H9 (cell line): Measurements from ENCODE around the gene CCDC178. TPM values are rescaled to one million over a fixed set of nuclear protein-coding genes. Genes with fewer than 3 reads are reported as not detected.
A peak's percentile ranks its signal among the peaks of the same experiment; 100 is the strongest.

Experiments
- DNase-seq: peaks from one replicate; pipeline ENCODE4 v3.0.0-alpha.2; 2017
- H2AFZ ChIP-seq: one replicate; pipeline ENCODE4 v1.6.1; 2013; ENCODE audit warnings: mild to moderate bottlenecking, low read length, control low read depth, moderate library complexity
- H2AK5ac ChIP-seq: 2 replicates; pipeline ENCODE4 v1.6.1; 2013; ENCODE audit warnings: low read length, control low read depth, mixed read lengths; ENCODE audit not compliant: insufficient read length
- H2BK120ac ChIP-seq: one replicate; pipeline ENCODE4 v1.6.1; 2013; ENCODE audit warnings: low read depth, mild to moderate bottlenecking, low read length, control low read depth, inconsistent platforms; ENCODE audit not compliant: poor library complexity, severe bottlenecking
- H2BK12ac ChIP-seq: 2 replicates; pipeline ENCODE4 v1.6.1; 2013; ENCODE audit warnings: low read length, control low read depth, mixed read lengths, low read depth; ENCODE audit not compliant: insufficient read length
- H2BK15ac ChIP-seq: 2 replicates; pipeline ENCODE4 v1.6.1; 2013; ENCODE audit warnings: low read depth, low read length, control low read depth
- H2BK20ac ChIP-seq: one replicate; pipeline ENCODE4 v1.6.1; 2013; ENCODE audit warnings: low read depth, mild to moderate bottlenecking, low read length, control low read depth, inconsistent platforms; ENCODE audit not compliant: poor library complexity, severe bottlenecking
- H2BK5ac ChIP-seq: 2 replicates; pipeline ENCODE4 v1.6.1; 2013; ENCODE audit warnings: low read length, control low read depth, mixed read lengths; ENCODE audit not compliant: insufficient read length
- H3K14ac ChIP-seq: 2 replicates; pipeline ENCODE4 v1.6.1; 2013; ENCODE audit warnings: low read length, control low read depth; ENCODE audit not compliant: insufficient read depth
- H3K18ac ChIP-seq: 2 replicates; pipeline ENCODE4 v1.6.1; 2013; ENCODE audit warnings: low read depth, mild to moderate bottlenecking, mixed read lengths, low read length, control low read depth; ENCODE audit not compliant: insufficient read length
- H3K23ac ChIP-seq: 2 replicates; pipeline ENCODE4 v1.6.1; 2013; ENCODE audit warnings: low read length, control low read depth, mixed read lengths, low read depth; ENCODE audit not compliant: insufficient read length
- H3K23me2 ChIP-seq: 2 replicates; pipeline ENCODE4 v1.6.1; 2013; ENCODE audit warnings: low read depth, mild to moderate bottlenecking, mixed read lengths, low read length, control low read depth; ENCODE audit not compliant: insufficient read length, poor library complexity, severe bottlenecking
- H3K27ac ChIP-seq: 2 replicates; pipeline ENCODE4 v1.5.1; 2013; ENCODE audit warnings: low read length, control low read depth, mixed read lengths, low read depth; ENCODE audit not compliant: insufficient read length
- H3K27me3 ChIP-seq: 2 replicates; pipeline ENCODE4 v1.6.1; 2013; ENCODE audit warnings: low read length, control low read depth, inconsistent platforms; ENCODE audit not compliant: insufficient read depth
- H3K4ac ChIP-seq: 2 replicates; pipeline ENCODE4 v1.6.1; 2013; ENCODE audit warnings: low read depth, mild to moderate bottlenecking, control low read depth, inconsistent platforms, low read length, moderate library complexity
- H3K4me1 ChIP-seq: 2 replicates; pipeline ENCODE4 v1.6.1; 2013; ENCODE audit warnings: low read length, control low read depth, inconsistent platforms; ENCODE audit not compliant: insufficient read depth
- H3K4me2 ChIP-seq: 2 replicates; pipeline ENCODE4 v1.6.1; 2013; ENCODE audit warnings: low read length, control low read depth, mixed read lengths; ENCODE audit not compliant: insufficient read length, insufficient read depth
- H3K56ac ChIP-seq: 2 replicates; pipeline ENCODE4 v1.6.1; 2013; ENCODE audit warnings: low read depth, mild to moderate bottlenecking, mixed read lengths, low read length, control low read depth; ENCODE audit not compliant: insufficient read length
- H3K79me1 ChIP-seq: 2 replicates; pipeline ENCODE4 v1.6.1; 2013; ENCODE audit warnings: low read depth, mild to moderate bottlenecking, moderate library complexity, low read length, control low read depth, inconsistent platforms; ENCODE audit not compliant: insufficient read depth, poor library complexity, severe bottlenecking
- H3K79me2 ChIP-seq: 2 replicates; pipeline ENCODE4 v1.6.1; 2013; ENCODE audit warnings: low read length, control low read depth, inconsistent platforms; ENCODE audit not compliant: insufficient read depth
- H3K9ac ChIP-seq: 2 replicates; pipeline ENCODE4 v1.6.1; 2013; ENCODE audit warnings: low read length, control low read depth, mixed read lengths; ENCODE audit not compliant: insufficient read length; ENCODE audit errors: extremely low read depth
- H3K9me3 ChIP-seq: one replicate; pipeline ENCODE4 v1.6.1; 2013; ENCODE audit warnings: low read depth, low read length, inconsistent platforms; ENCODE audit not compliant: control insufficient read depth
- H3T11ph ChIP-seq: one replicate; pipeline ENCODE4 v1.6.1; 2013; ENCODE audit warnings: mild to moderate bottlenecking, low read length, control low read depth, inconsistent platforms
- H4K20me1 ChIP-seq: one replicate; pipeline ENCODE4 v1.6.1; 2013; ENCODE audit not compliant: control insufficient read depth, insufficient read length, insufficient read depth
- H4K5ac ChIP-seq: 2 replicates; pipeline ENCODE4 v1.6.1; 2013; ENCODE audit warnings: low read depth, mild to moderate bottlenecking, mixed read lengths, low read length, control low read depth; ENCODE audit not compliant: insufficient read length
- H4K8ac ChIP-seq: replicated peaks from 2 replicates; pipeline ENCODE4 v1.6.1; 2013; ENCODE audit warnings: low read length, control low read depth, mixed read lengths, low read depth; ENCODE audit not compliant: insufficient read length
- H4K91ac ChIP-seq: 2 replicates; pipeline ENCODE4 v1.6.1; 2013; ENCODE audit warnings: low read depth, mild to moderate bottlenecking, moderate library complexity, mixed read lengths, low read length, control low read depth; ENCODE audit not compliant: insufficient read length
- H3K27ac Mint-ChIP-seq, 3 experiments: 2 replicates in 2 of 3; 3 replicates in 1 of 3; pipeline ENCODE4 v1.8.0; 2020 to 2021; ENCODE audit warnings: mixed read lengths in 3 of 3, mild to moderate bottlenecking in 1 of 3, moderate library complexity in 1 of 3
- H3K27me3 Mint-ChIP-seq: 2 replicates; pipeline ENCODE4 v1.8.0; 2021; ENCODE audit warnings: low read depth, mild to moderate bottlenecking, moderate library complexity, mixed read lengths
- H3K36me3 Mint-ChIP-seq, 3 experiments: 2 replicates in 2 of 3; 3 replicates in 1 of 3; pipeline ENCODE4 v1.8.0; 2020 to 2021; ENCODE audit warnings: low read depth in 3 of 3, mixed read lengths in 3 of 3; ENCODE audit not compliant: insufficient read depth in 1 of 3
- H3K4me1 Mint-ChIP-seq, 2 experiments: 2 replicates each; pipeline ENCODE4 v1.8.0; 2020; ENCODE audit warnings: mixed read lengths in 2 of 2
- H3K4me3 Mint-ChIP-seq, 2 experiments: 2 replicates in 1 of 2; 3 replicates in 1 of 2; pipeline ENCODE4 v1.8.0; 2020 to 2021; ENCODE audit warnings: mild to moderate bottlenecking in 2 of 2, mixed read lengths in 2 of 2, moderate library complexity in 1 of 2
- H3K9me3 Mint-ChIP-seq, 2 experiments: 2 replicates in 1 of 2; 3 replicates in 1 of 2; pipeline ENCODE4 v1.8.0; 2020; ENCODE audit warnings: mild to moderate bottlenecking in 2 of 2, mixed read lengths in 2 of 2, moderate library complexity in 1 of 2
- CTCF ChIP-seq: fragments of 200-600 bp; sonication (generic); conservative IDR thresholded peaks from 3 replicates; pipeline ENCODE4 v1.8.0; 2021; ENCODE audit warnings: antibody characterized with exemption, mild to moderate bottlenecking
- WGBS: extraction: QIAGEN DNeasy Blood & Tissue Kit; methylation state at CpG from one replicate; pipeline ENCODE4 v1.1.7; 2013; ENCODE audit warnings: missing lambda C conversion rate, low lambda C conversion rate, mixed read lengths; ENCODE audit not compliant: insufficient read length; ENCODE audit errors: extremely low coverage; 5-methylcytosine and 5-hydroxymethylcytosine counted together
- total RNA-seq: library from RNA; stranded (reverse); gene quantifications from 2 replicates; pipeline ENCODE4 v1.2.1, GENCODE V29; 2021

CCDC178 gene
- total RNA-seq, 1 experiment from 2014 or later = not detected

DNA sequence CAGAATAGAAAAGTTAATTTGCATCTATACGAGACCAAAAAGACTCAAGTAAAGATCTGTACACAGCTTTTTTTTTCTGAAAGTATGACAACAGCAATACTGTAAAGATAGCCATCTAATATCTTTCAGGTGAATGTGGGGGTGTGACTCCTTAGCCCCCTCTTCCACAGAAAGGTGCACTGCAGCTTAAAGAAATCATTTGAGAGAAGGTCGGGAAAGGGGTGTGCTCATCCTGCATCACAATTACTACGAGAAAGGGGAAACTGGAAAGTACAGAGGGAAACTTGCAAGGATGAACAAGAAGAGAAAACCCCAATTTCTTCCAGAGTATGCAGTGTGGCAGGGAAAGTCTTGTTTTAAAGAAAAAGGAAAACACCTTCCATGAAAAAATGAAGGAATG is 255.6 kb downstream of the CCDC178 start:
- no peaks in the 10 kb centered on the region for H3K23me2 ChIP-seq
- H3K9me3 ChIP-seq = no peaks in the 10 kb centered on the region
- H3K36me3 Mint-ChIP-seq = no peaks in the 10 kb centered on the region
- no peak overlapping the region for H2AK5ac ChIP-seq
- no peak overlapping the region for H2BK12ac ChIP-seq
- H3K4me2 ChIP-seq = no peak overlapping the region
- no peak overlapping the region for H4K5ac ChIP-seq
- peak; percentile 61 for TF ChIP-seq CTCF
- H3K23ac ChIP-seq = no peak overlapping the region
- no peak overlapping the region for H3T11ph ChIP-seq
- no peak overlapping the region for H3K27ac ChIP-seq
- no CpG with 5 or more reads among the region's 3 CpGs for WGBS
- no peaks in the 10 kb centered on the region for H3K27me3 Mint-ChIP-seq
- no peak overlapping the region for H4K91ac ChIP-seq
- H3K56ac ChIP-seq = no peak overlapping the region
- no peaks in the 10 kb centered on the region for H4K20me1 ChIP-seq
- no peak overlapping the region for H3K4ac ChIP-seq
- no peak overlapping the region for H2AFZ ChIP-seq
- DNase-seq = no peak
- no peak overlapping the region for H3K27ac Mint-ChIP-seq
- H3K4me1 ChIP-seq = no peaks in the 10 kb centered on the region
- no peaks in the 10 kb centered on the region for H3K9me3 Mint-ChIP-seq
- no peaks in the 10 kb centered on the region for H3K79me2 ChIP-seq
- no peak overlapping the region for H3K18ac ChIP-seq
- H2BK5ac ChIP-seq = no peak overlapping the region
- no peaks in the 10 kb centered on the region for H3K79me1 ChIP-seq
- no peak overlapping the region for H4K8ac ChIP-seq
- no peak overlapping the region for H2BK15ac ChIP-seq
- no peak overlapping the region for H2BK20ac ChIP-seq
- no peak overlapping the region for H3K9ac ChIP-seq
- H2BK120ac ChIP-seq = no peak overlapping the region
- no peaks in the 10 kb centered on the region for H3K27me3 ChIP-seq
- peaks cover 0 to 5% of the 10 kb centered on the region in 2 experiments; a peak in 3 of 4 replicates for H3K4me1 Mint-ChIP-seq
- no peak overlapping the region for H3K4me3 Mint-ChIP-seq
- H3K14ac ChIP-seq = no peak overlapping the region
